ENCODE data around the gene DNAJC18. TPM values are rescaled to one million over a fixed set of nuclear protein-coding genes. Genes with fewer than 3 reads are reported as not detected.

Gene DNAJC18
- total RNA-seq, 1 donor from 2014 or later = 21.2 TPM

- no peak for DNase-seq (ENCODE audit: low spot score)
Observed at GRCh38 chr5:139369181-139369580, 70.1 kb downstream of the DNAJC18 start.

- no peak for DNase-seq (ENCODE audit: low spot score)
Observed at GRCh38 chr5:139368613-139369012, 70.7 kb downstream of the DNAJC18 start.

GRCh38 chr5:139364466-139364865 lies 74.9 kb downstream of the DNAJC18 start:
- DNase-seq (ENCODE audit: low spot score) = peak; percentile 96

GRCh38 chr5:139363937-139364336 lies 75.4 kb downstream of the DNAJC18 start:
- DNase-seq (ENCODE audit: low spot score) = no peak

GRCh38 chr5:139361835-139362429 lies 77.4 kb downstream of the DNAJC18 start:
- peak; percentile 76 for DNase-seq (ENCODE audit: low spot score)

GRCh38 chr5:139360384-139360783 lies 78.9 kb downstream of the DNAJC18 start:
- DNase-seq (ENCODE audit: low spot score) = no peak

Other genes starting within 250 kb of the DNAJC18 start
- 48.9 TPM for gene SIL1, start 241.2 kb downstream of the DNAJC18 start, total RNA-seq (ENCODE audit: insufficient read depth, low replicate concordance)
- gene MATR3, start 145.8 kb downstream of the DNAJC18 start, total RNA-seq (ENCODE audit: insufficient read depth, low replicate concordance) = 250 TPM
- gene PAIP2, start 97.7 kb downstream of the DNAJC18 start, total RNA-seq (ENCODE audit: insufficient read depth, low replicate concordance) = 80.4 TPM
- gene SLC23A1, start 56.2 kb downstream of the DNAJC18 start, total RNA-seq (ENCODE audit: insufficient read depth, low replicate concordance) = not detected
- 1.2 TPM for gene MZB1, start 49.6 kb downstream of the DNAJC18 start, total RNA-seq (ENCODE audit: insufficient read depth, low replicate concordance)
- gene PROB1, start 44.4 kb downstream of the DNAJC18 start, total RNA-seq (ENCODE audit: insufficient read depth, low replicate concordance) = 2.4 TPM
- 7.2 TPM for gene SPATA24, start 35.4 kb downstream of the DNAJC18 start, total RNA-seq (ENCODE audit: insufficient read depth, low replicate concordance)
- not detected for gene ECSCR, start 23.2 kb upstream of the DNAJC18 start, total RNA-seq (ENCODE audit: insufficient read depth, low replicate concordance)
- gene SMIM33, start 31.5 kb upstream of the DNAJC18 start, total RNA-seq (ENCODE audit: insufficient read depth, low replicate concordance) = 0.72 TPM
- gene STING1, start 43.2 kb upstream of the DNAJC18 start, total RNA-seq (ENCODE audit: insufficient read depth, low replicate concordance) = 26.2 TPM
- gene UBE2D2, start 121.8 kb upstream of the DNAJC18 start, total RNA-seq (ENCODE audit: insufficient read depth, low replicate concordance) = 109 TPM
- gene CXXC5, start 208.8 kb upstream of the DNAJC18 start, total RNA-seq (ENCODE audit: insufficient read depth, low replicate concordance) = 81.6 TPM